Upper lobe of right lung (tissue), 1 donor: ENCODE results near the gene ATG14. TPM values are rescaled to one million over a fixed set of nuclear protein-coding genes. Genes with fewer than 3 reads are reported as not detected.

Source experiments
- ATAC-seq: fragments of 200-7000 bp; cut with Tn5 transposase; one replicate; pipeline ENCODE4 v1.9.1; 2020; ENCODE audit warnings: mild to moderate bottlenecking, moderate library complexity
- DNase-seq: peaks from one replicate; pipeline ENCODE4 v3.0.0-alpha.2; 2020
- H3K27ac ChIP-seq: fragments of 200-600 bp; one replicate; pipeline ENCODE4 v1.8.0; 2022
- H3K27me3 ChIP-seq: fragments of 200-600 bp; one replicate; pipeline ENCODE4 v1.8.0; 2022; ENCODE audit warnings: mild to moderate bottlenecking
- H3K36me3 ChIP-seq: fragments of 200-600 bp; one replicate; pipeline ENCODE4 v1.8.0; 2022
- H3K4me1 ChIP-seq: fragments of 200-600 bp; one replicate; pipeline ENCODE4 v1.8.0; 2022
- H3K4me3 ChIP-seq: fragments of 200-600 bp; one replicate; pipeline ENCODE4 v1.8.0; 2022; ENCODE audit warnings: mild to moderate bottlenecking
- H3K9me3 ChIP-seq: fragments of 200-600 bp; one replicate; pipeline ENCODE4 v1.8.0; 2022
- intact Hi-C: fragments of 100-400 bp; cut with DNase I; formaldehyde crosslinking; loops from one replicate; pipeline ENCODE4 v1.11.0; 2022
- total RNA-seq: library from RNA; stranded (reverse); fragmentation: NEBNext Ultra II Directional; extraction: Animal tissue kit (Norgen Biotek cat#: 25700); gene quantifications from one replicate; pipeline ENCODE4 v1.2.1, GENCODE V29; 2021
- TF ChIP-seq, protein P1 (sequence below): fragments of 200-600 bp; IDR thresholded peaks from one replicate; pipeline ENCODE4 v1.8.0; 2022; ENCODE audit warnings: antibody characterized with exemption
- donor health status: DM: no; HTN: yes; CAD: no; lungs with severe emphysema.

Gene ATG14
- total RNA-seq, 1 donor from 2014 or later: 10.3 TPM

DNA sequence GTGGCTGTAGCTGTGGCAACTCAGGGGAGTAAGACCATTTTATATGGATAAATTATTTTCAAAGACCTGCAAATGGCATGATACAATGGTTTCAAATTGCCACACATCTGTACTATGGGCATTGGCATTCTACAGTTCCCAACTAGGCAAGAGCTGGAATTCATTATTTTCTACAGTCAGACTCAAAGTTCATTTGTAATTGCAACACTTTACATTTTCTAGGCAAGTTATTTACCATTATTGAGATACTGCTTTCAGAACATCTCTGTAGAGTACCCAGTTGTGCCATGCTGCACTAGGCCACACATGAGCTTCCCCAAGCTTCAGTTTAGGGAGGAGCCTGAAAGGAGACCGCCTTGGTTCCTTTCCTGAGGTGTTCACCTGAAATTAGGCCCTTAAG, 8.0 kb upstream of the ATG14 start:
- H3K27ac ChIP-seq: no peak overlapping the region
- no peaks in the 10 kb centered on the region for H3K9me3 ChIP-seq
- H3K27me3 ChIP-seq: peaks cover 9% of the 10 kb centered on the region
- no peak for ATAC-seq
- no peak for DNase-seq
- H3K4me3 ChIP-seq: no peak overlapping the region
- intact Hi-C loops: no loop called here
- no peaks in the 10 kb centered on the region for H3K4me1 ChIP-seq
- TF ChIP-seq, protein P1, sequence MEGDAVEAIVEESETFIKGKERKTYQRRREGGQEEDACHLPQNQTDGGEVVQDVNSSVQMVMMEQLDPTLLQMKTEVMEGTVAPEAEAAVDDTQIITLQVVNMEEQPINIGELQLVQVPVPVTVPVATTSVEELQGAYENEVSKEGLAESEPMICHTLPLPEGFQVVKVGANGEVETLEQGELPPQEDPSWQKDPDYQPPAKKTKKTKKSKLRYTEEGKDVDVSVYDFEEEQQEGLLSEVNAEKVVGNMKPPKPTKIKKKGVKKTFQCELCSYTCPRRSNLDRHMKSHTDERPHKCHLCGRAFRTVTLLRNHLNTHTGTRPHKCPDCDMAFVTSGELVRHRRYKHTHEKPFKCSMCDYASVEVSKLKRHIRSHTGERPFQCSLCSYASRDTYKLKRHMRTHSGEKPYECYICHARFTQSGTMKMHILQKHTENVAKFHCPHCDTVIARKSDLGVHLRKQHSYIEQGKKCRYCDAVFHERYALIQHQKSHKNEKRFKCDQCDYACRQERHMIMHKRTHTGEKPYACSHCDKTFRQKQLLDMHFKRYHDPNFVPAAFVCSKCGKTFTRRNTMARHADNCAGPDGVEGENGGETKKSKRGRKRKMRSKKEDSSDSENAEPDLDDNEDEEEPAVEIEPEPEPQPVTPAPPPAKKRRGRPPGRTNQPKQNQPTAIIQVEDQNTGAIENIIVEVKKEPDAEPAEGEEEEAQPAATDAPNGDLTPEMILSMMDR: no peak
- H3K36me3 ChIP-seq: no peaks in the 10 kb centered on the region

DNA sequence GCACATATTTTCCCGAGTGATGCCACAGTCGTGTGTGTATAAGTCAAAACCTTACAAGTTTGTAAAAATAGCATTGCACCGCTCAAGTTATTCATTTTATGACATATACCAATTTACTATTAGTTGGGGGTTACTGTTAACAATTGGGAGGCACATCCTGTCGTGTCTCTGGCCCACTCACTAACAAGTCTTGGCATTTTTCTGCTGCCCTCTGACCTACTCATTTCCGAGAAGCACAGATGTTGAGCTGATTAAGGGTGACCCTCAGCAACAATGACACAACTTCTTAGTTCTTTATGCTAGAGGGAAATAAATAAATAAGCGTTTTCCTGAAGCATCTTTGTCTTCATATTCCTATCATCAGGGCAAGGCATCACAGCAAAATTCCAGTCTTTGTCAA, 6.8 kb upstream of the ATG14 start:
- intact Hi-C loops: no loop called here
- Histone ChIP-seq H3K4me1 (no peaks in the 10 kb centered on the region), H3K27ac (no peak overlapping the region), H3K36me3 (no peaks in the 10 kb centered on the region), H3K9me3 (no peaks in the 10 kb centered on the region), H3K4me3 (no peak overlapping the region), H3K27me3 (peaks cover 10% of the 10 kb centered on the region)
- no peak for DNase-seq
- no peak for ATAC-seq
- TF ChIP-seq, protein P1: no peak

DNA sequence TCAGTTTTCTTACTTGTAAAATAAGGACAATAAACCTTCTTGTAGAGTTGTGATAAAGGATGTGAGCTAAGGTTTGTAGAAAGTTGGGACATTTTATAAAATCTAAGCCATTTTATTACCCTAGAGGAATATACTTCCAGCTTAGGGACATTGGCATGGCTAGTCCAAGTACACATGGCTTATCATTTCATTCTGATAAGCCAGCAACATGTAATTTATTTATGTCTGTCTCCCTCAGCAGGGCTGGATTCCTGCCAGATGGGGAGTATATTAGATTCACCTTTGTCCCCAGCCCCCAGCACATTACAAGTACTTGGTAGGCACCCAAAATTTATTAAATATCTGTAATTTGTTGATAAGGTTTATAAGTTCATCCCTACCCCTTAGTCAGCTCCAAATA, 6.3 kb upstream of the ATG14 start:
- Histone ChIP-seq H3K36me3 (no peaks in the 10 kb centered on the region), H3K9me3 (no peaks in the 10 kb centered on the region), H3K27ac (no peak overlapping the region), H3K4me1 (no peaks in the 10 kb centered on the region), H3K27me3 (peaks cover 10% of the 10 kb centered on the region), H3K4me3 (no peak overlapping the region)
- TF ChIP-seq, protein P1: no peak
- ATAC-seq (no peak), DNase-seq (no peak)
- intact Hi-C loops: no loop called here

DNA sequence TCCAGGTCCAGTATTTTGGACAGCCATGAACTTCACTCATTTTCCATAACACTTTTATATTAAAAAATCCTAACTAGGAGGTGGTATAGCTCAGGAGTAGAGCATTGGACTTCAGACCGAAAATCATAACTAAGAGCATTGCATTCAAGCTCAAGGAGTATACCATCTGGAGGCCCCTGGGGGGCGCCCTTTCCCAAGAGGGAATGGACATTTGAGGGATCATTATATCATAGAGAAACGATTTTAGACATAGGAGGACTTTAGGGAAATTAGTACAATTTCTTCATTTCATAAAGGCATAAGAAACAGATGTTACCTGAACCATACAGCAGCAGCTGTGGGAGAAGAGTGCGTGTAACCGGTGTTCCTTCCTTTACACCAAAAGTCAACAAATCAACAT, 5.2 kb upstream of the ATG14 start:
- intact Hi-C loops: no loop called here
- ATAC-seq (no peak), DNase-seq (no peak)
- H3K27me3 ChIP-seq: peaks cover 10% of the 10 kb centered on the region
- no peak overlapping the region for H3K4me3 ChIP-seq
- H3K27ac ChIP-seq: no peak overlapping the region
- TF ChIP-seq, protein P1: peak; percentile 36
- no peaks in the 10 kb centered on the region for H3K9me3 ChIP-seq
- no peaks in the 10 kb centered on the region for H3K36me3 ChIP-seq
- no peaks in the 10 kb centered on the region for H3K4me1 ChIP-seq

DNA sequence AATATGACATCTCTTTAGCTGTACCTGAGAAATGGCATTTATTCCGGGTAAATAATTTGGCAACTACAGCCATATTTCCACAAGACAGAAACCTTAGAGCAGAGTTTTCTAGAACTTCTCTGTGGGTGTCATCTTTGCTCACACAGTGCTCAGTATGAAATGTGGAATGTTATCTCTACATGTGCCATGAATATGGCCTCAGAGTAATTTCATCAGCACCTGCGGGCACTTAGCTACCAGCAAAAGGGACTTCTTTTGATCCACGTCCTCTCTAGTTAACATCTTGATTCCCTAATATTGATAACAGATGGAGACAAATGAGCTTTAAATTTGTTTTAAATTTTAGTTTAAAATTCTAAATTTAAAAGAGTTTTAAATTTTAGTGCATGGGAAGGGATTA, 2.9 kb upstream of the ATG14 start:
- intact Hi-C loops: no loop called here
- H3K36me3 ChIP-seq: no peaks in the 10 kb centered on the region
- no peak overlapping the region for H3K4me3 ChIP-seq
- H3K4me1 ChIP-seq: peaks cover 13% of the 10 kb centered on the region
- no peak overlapping the region for H3K27ac ChIP-seq
- peaks cover 10% of the 10 kb centered on the region for H3K27me3 ChIP-seq
- no peaks in the 10 kb centered on the region for H3K9me3 ChIP-seq
- TF ChIP-seq, protein P1: no peak
- ATAC-seq (no peak), DNase-seq (no peak)

DNA sequence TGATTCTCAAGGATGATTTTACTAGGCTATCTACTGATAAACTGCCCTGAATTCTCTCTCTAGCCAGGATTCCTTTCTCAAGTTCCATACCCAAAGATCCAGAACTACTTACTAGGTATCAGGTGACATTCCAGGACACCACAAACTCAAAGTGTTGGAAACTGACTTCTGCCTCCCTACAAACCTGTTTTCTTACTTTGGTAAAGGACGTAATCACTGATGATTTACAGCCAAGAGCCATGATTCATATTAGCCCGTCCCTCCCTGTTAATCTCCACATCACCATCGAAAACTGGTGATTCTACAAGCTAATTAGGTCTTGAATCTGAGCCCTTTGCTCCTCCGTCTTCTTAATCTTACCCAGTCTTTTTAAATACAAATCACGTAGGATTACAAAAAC, 1.0 kb upstream of the ATG14 start:
- Histone ChIP-seq H3K27ac (no peak overlapping the region), H3K9me3 (no peaks in the 10 kb centered on the region), H3K36me3 (no peaks in the 10 kb centered on the region), H3K27me3 (peaks cover 10% of the 10 kb centered on the region), H3K4me1 (peaks cover 13% of the 10 kb centered on the region), H3K4me3 (no peak overlapping the region)
- no peak for DNase-seq
- no peak for ATAC-seq
- intact Hi-C loops: no loop called here
- TF ChIP-seq, protein P1: no peak
